HUES6 (cell line): ENCODE data around the gene RYR3.

ENCODE experiments used
- H3K27ac ChIP-seq: 2 replicates; pipeline ENCODE4 v1.7.0; 2013; ENCODE audit warnings: low read depth, mild to moderate bottlenecking, low read length, inconsistent platforms
- H3K27me3 ChIP-seq: 2 replicates; pipeline ENCODE4 v1.6.1; 2013; ENCODE audit warnings: low read length; ENCODE audit not compliant: control insufficient read depth, insufficient read depth
- H3K36me3 ChIP-seq: 2 replicates; pipeline ENCODE4 v1.6.1; 2013; ENCODE audit warnings: low read length; ENCODE audit not compliant: control insufficient read depth, insufficient read depth
- H3K4me1 ChIP-seq: 2 replicates; pipeline ENCODE4 v1.6.1; 2013; ENCODE audit warnings: low read length; ENCODE audit not compliant: control insufficient read depth, insufficient read depth
- H3K4me3 ChIP-seq: 2 replicates; pipeline ENCODE4 v1.5.1; 2013; ENCODE audit warnings: low read depth, low read length
- H3K9ac ChIP-seq: one replicate; pipeline ENCODE4 v1.6.1; 2013; ENCODE audit warnings: mild to moderate bottlenecking, low read length
- H3K9me3 ChIP-seq: 2 replicates; pipeline ENCODE4 v1.6.1; 2013; ENCODE audit warnings: low read depth, low read length; ENCODE audit not compliant: control insufficient read depth, insufficient read depth

The RYR3 gene

GRCh38 chr15:33310481-33311311 lies at the start of gene RYR3:
TSS of gene RYR3 (plus strand) at chr15:33310967. CDS start at chr15:33311046, 79 bp downstream.
- Histone ChIP-seq H3K9ac (peak within 1 kb of the TSS; percentile 47), H3K36me3 (no peaks in the 10 kb centered on the region), H3K9me3 (no peaks in the 10 kb centered on the region), H3K27ac (no peak within 1 kb of the TSS), H3K27me3 (peaks cover 53% of the 10 kb centered on the region), H3K4me1 (peaks cover 11% of the 10 kb centered on the region), H3K4me3 (peak within 1 kb of the TSS; percentile 74)

GRCh38 chr15:33262306-33262705 lies 48.5 kb upstream of the RYR3 start:
- H3K36me3 ChIP-seq, result no peaks in the 10 kb centered on the region
- no peak overlapping the region for H3K4me3 ChIP-seq
- H3K27me3 ChIP-seq, result no peaks in the 10 kb centered on the region
- H3K9me3 ChIP-seq, result no peaks in the 10 kb centered on the region
- H3K4me1 ChIP-seq, result no peaks in the 10 kb centered on the region; the same call in 1 of the 2 replicates
- H3K27ac ChIP-seq, result no peak overlapping the region
- H3K9ac ChIP-seq, result no peak overlapping the region

GRCh38 chr15:33277689-33278088 lies 33.1 kb upstream of the RYR3 start:
- Histone ChIP-seq H3K27ac (no peak overlapping the region), H3K27me3 (no peaks in the 10 kb centered on the region)

GRCh38 chr15:33278816-33279612 lies 31.8 kb upstream of the RYR3 start:
- H3K9me3 ChIP-seq, result peaks cover 19% of the 10 kb centered on the region; the same call in 1 of the 2 replicates
- peaks cover 22% of the 10 kb centered on the region for H3K4me1 ChIP-seq
- H3K4me3 ChIP-seq, result no peak overlapping the region
- no peaks in the 10 kb centered on the region for H3K27me3 ChIP-seq
- no peaks in the 10 kb centered on the region for H3K36me3 ChIP-seq
- no peak overlapping the region for H3K9ac ChIP-seq
- H3K27ac ChIP-seq, result peak overlapping the region; percentile 58; the same call in 1 of the 2 replicates

More at GRCh38 chr15:33277689-33278088, 33.1 kb upstream of the RYR3 start:
- Histone ChIP-seq H3K4me3 (no peak overlapping the region), H3K36me3 (no peaks in the 10 kb centered on the region), H3K9me3 (peaks cover 19% of the 10 kb centered on the region; the same call in 1 of the 2 replicates), H3K9ac (no peak overlapping the region), H3K4me1 (peaks cover 22% of the 10 kb centered on the region)

GRCh38 chr15:33279613-33280205 lies 31.1 kb upstream of the RYR3 start:
- H3K4me3 ChIP-seq, result no peak overlapping the region
- H3K4me1 ChIP-seq, result peaks cover 22% of the 10 kb centered on the region
- no peak overlapping the region for H3K9ac ChIP-seq
- H3K9me3 ChIP-seq, result peaks cover 15% of the 10 kb centered on the region; the same call in 1 of the 2 replicates
- peak overlapping the region; percentile 58; the same call in 1 of the 2 replicates for H3K27ac ChIP-seq
- no peaks in the 10 kb centered on the region for H3K27me3 ChIP-seq
- H3K36me3 ChIP-seq, result no peaks in the 10 kb centered on the region

GRCh38 chr15:33282226-33283020 lies 28.3 kb upstream of the RYR3 start:
- Histone ChIP-seq H3K36me3 (no peaks in the 10 kb centered on the region), H3K4me3 (no peak overlapping the region), H3K4me1 (peaks cover 22% of the 10 kb centered on the region), H3K27ac (no peak overlapping the region), H3K9me3 (no peaks in the 10 kb centered on the region), H3K9ac (no peak overlapping the region), H3K27me3 (no peaks in the 10 kb centered on the region)

GRCh38 chr15:33283576-33283975 lies 27.2 kb upstream of the RYR3 start:
- no peak overlapping the region for H3K9ac ChIP-seq
- no peaks in the 10 kb centered on the region for H3K9me3 ChIP-seq
- no peaks in the 10 kb centered on the region for H3K36me3 ChIP-seq
- H3K4me3 ChIP-seq, result no peak overlapping the region
- peaks cover 13% of the 10 kb centered on the region for H3K4me1 ChIP-seq
- no peak overlapping the region for H3K27ac ChIP-seq
- no peaks in the 10 kb centered on the region for H3K27me3 ChIP-seq

- no peak overlapping the region for H3K4me3 ChIP-seq
- no peaks in the 10 kb centered on the region for H3K27me3 ChIP-seq
- H3K4me1 ChIP-seq, result peaks cover 5% of the 10 kb centered on the region
- H3K9ac ChIP-seq, result no peak overlapping the region
- H3K9me3 ChIP-seq, result no peaks in the 10 kb centered on the region
- no peaks in the 10 kb centered on the region for H3K36me3 ChIP-seq
- H3K27ac ChIP-seq, result no peak overlapping the region
Observed at GRCh38 chr15:33284336-33284735, 26.4 kb upstream of the RYR3 start.

- H3K27me3 ChIP-seq, result no peaks in the 10 kb centered on the region
- H3K4me1 ChIP-seq, result peaks cover 9% of the 10 kb centered on the region
- no peaks in the 10 kb centered on the region for H3K9me3 ChIP-seq
- H3K36me3 ChIP-seq, result no peaks in the 10 kb centered on the region
- H3K9ac ChIP-seq, result no peak overlapping the region
- H3K4me3 ChIP-seq, result no peak overlapping the region
- H3K27ac ChIP-seq, result no peak overlapping the region
Observed at GRCh38 chr15:33292717-33293307, 18.0 kb upstream of the RYR3 start.

- Histone ChIP-seq H3K36me3 (no peaks in the 10 kb centered on the region), H3K27me3 (no peaks in the 10 kb centered on the region), H3K9me3 (no peaks in the 10 kb centered on the region), H3K27ac (no peak overlapping the region), H3K4me3 (no peak overlapping the region), H3K4me1 (peaks cover 9% of the 10 kb centered on the region), H3K9ac (peak overlapping the region; percentile 36)
Observed at GRCh38 chr15:33293713-33294334, 16.9 kb upstream of the RYR3 start.
